PC-3 (cell line): ENCODE data around the gene CCDC80.

Source experiments
- CTCF ChIP-seq: fragments of 300-600 bp; sonication (generic); conservative IDR thresholded peaks from 2 replicates; pipeline ENCODE4 v1.5.1; 2017; ENCODE audit warnings: antibody characterized with exemption, low read depth, mild to moderate bottlenecking, low read length
- EZH2 ChIP-seq: fragments of 300-600 bp; sonication (generic); IDR thresholded peaks from one replicate; pipeline ENCODE4 v1.6.1; 2017; ENCODE audit warnings: antibody characterized with exemption, mild to moderate bottlenecking, low read length; ENCODE audit not compliant: unreplicated experiment
- EZH2phosphoT487 ChIP-seq: fragments of 300-600 bp; sonication (generic); IDR thresholded peaks from 2 replicates; pipeline ENCODE4 v1.6.1; 2018; ENCODE audit warnings: mild to moderate bottlenecking, antibody characterized with exemption, low read length, borderline replicate concordance

GRCh38 chr3:112629425-112629824, 11.5 kb downstream of the CCDC80 start:
- TF ChIP-seq CTCF (no peak), EZH2 (no peak), EZH2phosphoT487 (no peak)
